22Rv1 (cell line): ENCODE data around the gene HOXD3.

Experiments
- H3K27ac ChIP-seq: fragments of 450-650 bp; 2 replicates; pipeline ENCODE4 v1.5.1; 2017
- ZFX ChIP-seq: fragments of 450-650 bp; IDR thresholded peaks from 2 replicates; pipeline ENCODE4 v1.6.1; 2017; ENCODE audit warnings: antibody characterized with exemption, borderline replicate concordance
- TF ChIP-seq, protein P1 (sequence below): fragments of 450-650 bp; IDR thresholded peaks from 2 replicates; pipeline ENCODE4 v1.5.1; 2017; ENCODE audit warnings: mild to moderate bottlenecking

The HOXD3 gene

DNA sequence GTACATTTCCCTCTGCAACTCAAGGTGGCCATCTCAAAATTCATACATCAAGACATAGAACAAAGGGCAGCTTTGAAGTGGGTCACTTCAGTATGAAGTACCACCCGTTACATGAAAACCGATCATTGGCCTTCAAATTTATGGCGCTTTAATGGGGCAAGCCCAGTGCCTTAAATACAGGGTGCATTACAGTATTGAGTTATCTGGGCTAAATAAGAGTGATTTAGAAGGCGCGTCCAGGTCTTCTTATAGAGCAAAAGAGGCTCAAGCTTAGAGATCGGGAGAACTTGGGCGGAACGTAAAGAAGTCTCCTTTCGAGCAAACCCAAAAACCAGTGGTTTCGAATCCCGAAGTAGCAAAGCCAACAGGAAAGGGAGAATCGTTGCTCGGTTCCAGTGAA lies 7.1 kb downstream of the HOXD3 start:
- TF ChIP-seq, protein P1, sequence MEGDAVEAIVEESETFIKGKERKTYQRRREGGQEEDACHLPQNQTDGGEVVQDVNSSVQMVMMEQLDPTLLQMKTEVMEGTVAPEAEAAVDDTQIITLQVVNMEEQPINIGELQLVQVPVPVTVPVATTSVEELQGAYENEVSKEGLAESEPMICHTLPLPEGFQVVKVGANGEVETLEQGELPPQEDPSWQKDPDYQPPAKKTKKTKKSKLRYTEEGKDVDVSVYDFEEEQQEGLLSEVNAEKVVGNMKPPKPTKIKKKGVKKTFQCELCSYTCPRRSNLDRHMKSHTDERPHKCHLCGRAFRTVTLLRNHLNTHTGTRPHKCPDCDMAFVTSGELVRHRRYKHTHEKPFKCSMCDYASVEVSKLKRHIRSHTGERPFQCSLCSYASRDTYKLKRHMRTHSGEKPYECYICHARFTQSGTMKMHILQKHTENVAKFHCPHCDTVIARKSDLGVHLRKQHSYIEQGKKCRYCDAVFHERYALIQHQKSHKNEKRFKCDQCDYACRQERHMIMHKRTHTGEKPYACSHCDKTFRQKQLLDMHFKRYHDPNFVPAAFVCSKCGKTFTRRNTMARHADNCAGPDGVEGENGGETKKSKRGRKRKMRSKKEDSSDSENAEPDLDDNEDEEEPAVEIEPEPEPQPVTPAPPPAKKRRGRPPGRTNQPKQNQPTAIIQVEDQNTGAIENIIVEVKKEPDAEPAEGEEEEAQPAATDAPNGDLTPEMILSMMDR = no peak
- no peak for TF ChIP-seq ZFX
- no peak overlapping the region for H3K27ac ChIP-seq

- no peak for TF ChIP-seq ZFX
- TF ChIP-seq, protein P1 = no peak
- no peak overlapping the region for H3K27ac ChIP-seq
Observed at GRCh38 chr2:176164611-176165369, 7.7 kb downstream of the HOXD3 start.

GRCh38 chr2:176165370-176166050 lies 8.4 kb downstream of the HOXD3 start:
- TF ChIP-seq ZFX = no peak
- TF ChIP-seq, protein P1 = no peak
- H3K27ac ChIP-seq = no peak overlapping the region

DNA sequence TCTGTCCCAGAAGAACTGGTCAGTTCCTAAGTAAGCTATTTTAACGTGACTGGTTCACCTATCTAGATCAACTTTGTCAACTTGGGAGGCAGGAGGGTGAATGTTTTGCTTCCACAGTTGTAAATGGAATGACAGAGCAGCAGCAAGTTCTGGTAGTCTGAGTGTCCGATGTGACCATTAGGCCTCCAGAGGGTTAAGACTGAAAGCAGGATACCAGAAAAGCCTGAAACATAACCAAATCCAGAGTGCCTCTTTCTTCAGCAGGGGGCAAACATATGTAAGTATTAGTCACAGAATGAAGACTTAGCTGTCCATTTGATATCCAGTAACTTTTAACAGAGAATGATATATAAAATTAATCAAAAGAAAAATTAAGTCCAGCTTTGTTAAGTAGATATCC lies 9.2 kb downstream of the HOXD3 start:
- TF ChIP-seq, protein P1 = no peak
- TF ChIP-seq ZFX = no peak
- no peak overlapping the region for H3K27ac ChIP-seq

DNA sequence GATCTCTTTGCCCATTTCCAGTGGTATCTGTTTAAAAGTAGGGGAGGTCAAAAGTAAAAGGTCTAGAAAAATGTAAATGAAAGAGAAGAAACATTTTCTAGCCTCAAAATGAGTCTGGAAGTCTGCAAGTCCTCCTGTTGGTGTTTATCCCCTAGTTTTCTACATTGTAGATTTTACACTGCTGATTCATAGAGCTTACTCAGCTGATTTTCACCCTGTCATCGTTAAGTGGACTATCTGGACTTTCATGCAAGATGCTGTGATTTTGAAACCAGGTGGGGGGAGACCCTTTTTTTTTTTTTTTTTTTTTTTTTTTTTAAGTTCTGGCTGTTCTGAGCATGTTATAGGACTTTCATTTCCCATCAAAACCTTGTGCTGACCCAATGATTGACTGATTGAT lies 10.3 kb downstream of the HOXD3 start:
- TF ChIP-seq, protein P1 = no peak
- no peak for TF ChIP-seq ZFX
- no peak overlapping the region for H3K27ac ChIP-seq

GRCh38 chr2:176169181-176169580 lies 12.1 kb downstream of the HOXD3 start:
- TF ChIP-seq, protein P1 = no peak
- TF ChIP-seq ZFX = no peak

GRCh38 chr2:176169711-176170110 lies 12.6 kb downstream of the HOXD3 start:
- TF ChIP-seq, protein P1 = no peak
- TF ChIP-seq ZFX = no peak
- no peak overlapping the region for H3K27ac ChIP-seq

More at GRCh38 chr2:176169181-176169580, 12.1 kb downstream of the HOXD3 start:
- no peak overlapping the region for H3K27ac ChIP-seq
